ENCODE data around the gene HSF2. TPM values are rescaled to one million over a fixed set of nuclear protein-coding genes. Genes with fewer than 3 reads are reported as not detected.
A peak's percentile ranks its signal among the peaks of the same experiment; 100 is the strongest.
"Not testable (repeated sequence)": the region's sequence is repeated elsewhere in the genome, so short reads cannot be mapped to it uniquely, and the experiment has no call there.

Gene HSF2
- total RNA-seq, 1 donor from 2014 or later, result 10.3 TPM

DNA sequence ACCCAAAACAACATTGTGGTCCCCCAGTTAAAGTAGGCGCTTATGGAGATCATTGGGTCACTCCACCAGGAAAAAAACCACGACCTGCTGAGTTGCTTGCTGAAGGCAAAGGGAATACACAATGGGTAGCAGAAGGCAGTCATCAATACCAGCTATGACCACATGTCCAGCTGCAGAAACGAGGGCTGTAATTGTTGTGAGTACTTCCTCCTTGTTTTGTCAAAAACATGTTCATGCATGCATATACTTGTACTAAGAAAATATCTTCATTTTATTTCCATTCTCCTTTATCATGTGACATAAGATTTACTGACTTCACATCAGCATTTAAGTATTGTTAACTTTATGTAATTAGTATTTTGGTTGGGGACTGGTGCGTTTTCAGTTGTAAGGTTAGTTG, 55.2 kb downstream of the HSF2 start:
- no peak for DNase-seq (ENCODE audit: low spot score)

DNA sequence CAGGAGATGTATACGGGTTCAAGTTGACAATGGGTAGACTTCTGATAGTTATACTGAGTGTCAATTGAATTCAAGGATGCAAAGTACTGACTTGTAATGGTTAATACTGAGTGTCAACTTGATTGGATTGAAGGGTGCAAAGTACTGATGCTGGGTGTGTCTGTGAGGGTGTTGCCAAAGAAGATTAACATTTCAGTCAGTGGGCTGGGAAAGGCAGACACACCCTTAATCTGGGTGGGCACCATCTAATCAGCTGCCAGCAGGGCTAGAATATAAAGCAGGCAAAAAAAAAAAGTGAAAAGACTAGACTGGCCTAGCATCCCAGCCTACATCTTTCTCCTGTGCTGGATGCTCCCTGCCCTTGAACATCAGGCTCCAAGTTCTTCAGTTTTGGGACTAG, 55.7 kb downstream of the HSF2 start:
- DNase-seq (ENCODE audit: low spot score), result not testable (repeated sequence)

DNA sequence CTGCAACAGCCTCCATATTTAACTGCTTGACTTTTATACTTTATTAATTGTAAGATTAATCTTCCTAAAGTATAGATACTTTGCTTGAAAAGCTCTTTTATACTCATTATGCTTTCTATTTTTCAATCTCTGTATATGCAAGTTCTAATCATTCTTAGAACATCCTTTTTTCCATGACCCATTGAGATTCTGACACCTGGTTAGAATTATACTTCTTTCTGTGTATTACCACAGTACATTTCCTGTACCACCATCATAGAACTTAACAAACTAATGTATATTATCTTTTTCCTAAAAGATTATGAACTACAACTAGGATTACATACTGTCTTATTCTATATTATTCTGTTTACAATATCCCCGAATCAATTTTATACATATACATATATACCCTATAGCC, 58.6 kb downstream of the HSF2 start:
- no peak for DNase-seq (ENCODE audit: low spot score)

DNA sequence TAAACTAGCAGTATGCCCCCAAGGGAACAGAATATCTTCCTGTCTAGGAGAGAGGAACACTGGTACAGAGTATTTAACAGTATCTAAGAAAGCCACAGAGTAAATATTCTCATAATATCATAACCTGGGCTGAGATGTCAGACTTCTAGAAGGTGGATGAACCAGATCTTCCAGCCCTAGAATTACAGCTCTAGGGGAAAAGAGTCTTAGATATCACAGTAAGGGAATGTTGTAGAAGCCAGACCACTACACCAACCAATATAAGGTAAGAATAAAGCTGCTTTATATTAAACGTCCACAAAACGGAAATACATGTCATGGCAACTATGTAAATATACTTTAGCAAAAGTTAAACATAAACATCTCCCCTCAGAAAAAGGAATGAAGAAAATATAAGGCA, 59.8 kb downstream of the HSF2 start:
- DNase-seq (ENCODE audit: low spot score), result no peak

DNA sequence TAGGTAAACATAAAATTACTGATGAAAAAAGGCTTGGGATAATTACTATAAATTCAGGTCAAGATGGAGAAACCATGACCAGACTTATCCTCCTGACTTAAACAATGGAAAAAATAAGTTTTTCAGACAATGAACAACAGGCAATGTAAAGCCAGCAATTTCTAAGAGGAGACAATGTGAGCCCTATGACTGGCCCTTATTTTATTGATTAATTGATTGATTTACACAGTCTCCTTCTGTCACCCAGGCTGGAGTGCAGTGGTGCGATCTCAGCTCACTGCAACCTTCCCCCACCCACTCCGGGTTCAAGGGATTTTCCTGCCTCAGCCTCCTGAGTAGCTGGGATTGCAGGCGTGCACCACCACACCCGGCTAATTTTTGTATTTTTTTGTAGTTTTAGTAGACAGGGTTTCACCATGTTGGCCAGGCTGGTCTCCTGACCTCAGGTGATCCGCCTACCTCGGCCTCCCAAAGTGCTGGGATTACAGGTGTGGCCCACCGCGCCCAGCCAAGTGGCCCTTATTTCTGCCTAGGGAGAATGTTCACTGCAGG, 60.5 kb downstream of the HSF2 start:
- DNase-seq (ENCODE audit: low spot score), result not testable (repeated sequence)

DNA sequence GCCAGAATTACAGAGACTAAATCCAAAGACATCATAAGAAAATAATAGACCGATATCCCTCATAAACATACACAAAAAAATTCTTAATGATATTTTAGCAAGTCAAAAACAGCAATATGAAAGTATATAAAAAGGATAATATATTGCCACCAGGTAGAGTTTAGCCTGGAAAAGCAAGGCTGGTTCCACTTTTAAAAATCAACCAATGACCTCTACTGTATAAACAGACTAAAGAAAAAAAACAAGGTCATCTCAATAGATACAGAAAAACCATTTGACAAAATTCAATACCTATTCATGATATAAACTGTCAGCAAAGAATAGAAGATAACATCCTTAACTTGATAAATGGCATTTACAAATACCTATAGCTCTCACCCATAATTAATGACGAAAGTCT, 62.4 kb downstream of the HSF2 start:
- no peak for DNase-seq (ENCODE audit: low spot score)

DNA sequence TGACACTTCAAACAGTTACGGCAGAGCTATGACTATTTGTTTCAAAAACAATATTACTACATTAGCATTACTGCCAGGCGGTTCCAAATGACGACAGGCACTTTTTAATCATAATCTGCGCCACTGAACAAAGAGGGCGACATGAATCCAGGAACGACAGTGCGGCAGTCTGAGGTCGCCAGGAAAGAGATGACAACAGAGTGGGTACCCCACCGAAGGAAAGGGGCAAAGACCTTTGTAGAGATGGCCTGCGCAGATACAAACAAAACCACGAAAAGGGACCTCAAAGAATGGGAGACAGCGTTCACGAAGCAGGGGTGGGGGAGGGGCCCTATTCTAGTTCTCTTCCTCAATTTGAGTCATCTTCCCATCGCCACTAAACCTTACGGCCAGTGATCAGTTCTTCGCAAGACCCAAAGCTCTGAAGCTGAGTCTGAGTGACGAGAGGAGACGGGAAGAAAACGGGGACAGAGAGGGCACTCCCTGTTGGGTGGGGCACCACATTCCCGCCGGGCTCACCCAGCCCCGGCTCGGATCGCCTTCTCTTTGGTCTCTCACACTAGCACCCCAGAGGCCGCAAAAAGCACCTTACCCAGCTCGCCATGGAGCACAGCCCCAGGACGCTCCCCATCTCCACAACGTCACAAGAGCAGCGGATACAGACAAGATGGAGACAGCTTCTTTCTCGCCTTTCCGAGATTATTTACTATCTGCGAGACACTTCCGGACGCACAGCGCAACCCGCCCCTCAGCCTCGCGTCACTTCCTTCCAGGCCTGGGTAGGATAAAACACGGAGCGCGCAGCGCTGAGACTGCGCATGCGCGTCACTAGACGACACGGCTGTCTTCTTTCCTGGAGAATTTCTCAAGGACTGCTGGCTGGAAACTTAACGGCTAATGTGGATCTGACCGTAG, 71.9 kb downstream of the HSF2 start, which contains the start of gene SERINC1:
TSS of gene SERINC1 (minus strand) at position 701 of the 915 bp plus-strand sequence. CDS start at position 631, 70 bp downstream.
- DNase-seq (ENCODE audit: low spot score), result peak; percentile 96

DNA sequence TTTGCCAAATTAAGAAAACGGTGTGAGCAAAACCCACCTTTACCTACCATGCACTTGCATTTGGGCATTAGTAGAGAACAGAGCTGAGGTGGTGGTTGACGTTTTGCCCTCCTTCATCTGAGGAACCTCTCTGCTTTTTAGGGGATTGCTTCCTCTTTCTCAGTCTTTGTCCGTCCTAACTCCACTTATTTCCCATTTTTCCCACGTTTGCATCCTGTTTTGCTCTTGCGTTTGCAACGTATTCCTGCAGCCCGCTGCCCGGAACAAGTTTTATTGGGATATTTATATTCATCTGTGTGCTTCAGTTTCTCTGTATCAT, 72.5 kb downstream of the HSF2 start:
- DNase-seq (ENCODE audit: low spot score), result no peak

DNA sequence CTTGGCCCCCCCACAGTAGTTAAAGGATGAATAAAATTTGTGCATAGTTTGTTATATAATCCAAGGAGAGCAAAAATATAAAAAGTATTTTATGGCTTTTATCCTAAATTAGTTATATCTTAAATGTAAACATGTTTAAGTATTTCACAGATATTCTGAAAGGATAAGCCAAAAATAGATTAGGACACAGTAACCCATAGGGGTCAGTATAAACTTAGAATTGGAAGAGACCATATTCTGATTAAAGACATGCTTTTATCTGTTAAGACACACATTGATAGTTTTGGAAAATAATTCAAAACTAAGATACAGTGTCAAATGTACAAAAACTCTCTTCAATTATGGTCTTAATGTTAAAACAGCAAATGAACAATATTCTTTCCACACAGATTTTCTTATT, 76.7 kb downstream of the HSF2 start:
- no peak for DNase-seq (ENCODE audit: low spot score)

DNA sequence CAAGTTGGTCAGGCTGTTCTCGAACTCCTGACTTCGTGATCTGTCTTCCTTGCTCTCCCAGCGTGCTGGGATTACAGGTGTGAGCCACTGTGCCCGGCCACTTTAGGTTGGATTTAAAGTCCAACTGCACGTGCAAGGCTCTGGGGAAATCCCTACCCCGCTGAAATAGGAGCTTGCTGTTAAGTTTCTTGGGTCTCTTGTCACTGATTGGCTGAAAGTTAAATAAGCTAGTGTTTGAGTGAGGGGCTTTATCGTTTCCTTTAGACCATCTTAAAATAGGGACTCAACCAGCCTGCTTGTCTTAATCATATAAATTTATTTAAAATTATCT, 83.3 kb downstream of the HSF2 start:
- DNase-seq (ENCODE audit: low spot score), result no peak

Other genes with a start within 250 kb of the HSF2 start
- 132 TPM for gene SERINC1, start 72.2 kb downstream of the HSF2 start, total RNA-seq
- gene PKIB, start 210.8 kb downstream of the HSF2 start, total RNA-seq, result 3.5 TPM